OCI-M2 (cell line): Measurements from ENCODE around the gene BFSP2.
"Not testable (repeated sequence)": the region's sequence is repeated elsewhere in the genome, so short reads cannot be mapped to it uniquely, and the experiment has no call there.

ENCODE experiments used
- DNase-seq: peaks from one replicate; lab custom pipeline; 2025; ENCODE audit not compliant: unreplicated experiment; lab: John Stamatoyannopoulos, UW

BFSP2 gene

DNA sequence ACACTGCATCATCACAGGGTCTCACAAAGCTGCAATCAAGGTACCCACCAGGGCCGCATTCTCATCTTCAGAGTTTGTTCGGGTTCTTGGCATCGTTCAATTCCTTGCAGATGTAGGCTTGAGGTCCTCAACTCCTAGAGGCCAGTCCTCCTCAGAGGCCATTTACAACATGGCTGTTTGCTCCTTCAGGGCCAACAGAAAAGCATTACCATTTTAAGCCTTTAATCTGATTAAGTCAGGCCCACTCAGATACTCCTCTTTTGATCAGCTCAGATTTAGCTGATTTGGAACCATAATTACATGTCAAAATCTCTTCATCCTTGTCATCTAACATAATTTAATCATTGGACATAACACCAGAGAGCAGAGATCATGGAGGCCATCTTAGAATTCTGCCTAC, 55.4 kb downstream of the BFSP2 start:
- DNase-seq, result no peak

DNA sequence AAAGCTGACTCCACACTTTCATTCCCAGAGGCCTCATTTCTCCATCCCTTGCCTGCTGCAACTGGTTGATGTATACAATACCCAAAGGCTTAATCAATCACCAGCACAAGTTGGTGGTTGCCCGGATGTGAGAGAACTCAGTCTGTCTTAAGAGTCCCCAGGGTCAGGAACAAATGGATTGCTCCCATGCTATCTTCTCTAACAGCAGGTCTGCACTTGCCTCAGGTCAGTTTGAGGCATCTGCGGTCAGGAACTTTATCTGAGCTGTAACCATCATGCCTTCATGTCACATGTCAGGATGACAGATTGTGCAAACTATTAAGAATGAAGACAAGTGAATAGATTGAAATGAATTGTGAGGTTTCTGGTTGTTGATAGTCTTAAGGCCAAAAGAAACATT, 56.1 kb downstream of the BFSP2 start:
- DNase-seq, result no peak

DNA sequence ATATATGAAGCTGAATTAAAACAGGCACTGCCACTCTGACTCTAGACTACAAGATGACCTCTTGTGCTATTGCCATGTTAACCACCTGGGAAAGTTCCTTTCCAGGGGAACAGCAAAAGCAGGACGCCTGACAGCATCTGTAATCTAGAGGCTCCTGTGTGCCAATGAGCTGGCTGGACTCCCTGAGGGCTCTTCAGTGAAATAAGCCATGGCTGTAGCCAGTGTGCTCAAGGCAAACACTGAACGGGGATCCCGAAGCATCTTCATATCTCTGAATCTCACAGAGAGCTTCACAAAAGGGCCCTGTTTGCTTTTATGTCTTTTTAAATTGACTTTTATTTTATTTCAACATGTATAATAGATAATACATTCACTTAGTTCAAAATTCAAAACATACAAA, 57.2 kb downstream of the BFSP2 start:
- DNase-seq, result no peak

DNA sequence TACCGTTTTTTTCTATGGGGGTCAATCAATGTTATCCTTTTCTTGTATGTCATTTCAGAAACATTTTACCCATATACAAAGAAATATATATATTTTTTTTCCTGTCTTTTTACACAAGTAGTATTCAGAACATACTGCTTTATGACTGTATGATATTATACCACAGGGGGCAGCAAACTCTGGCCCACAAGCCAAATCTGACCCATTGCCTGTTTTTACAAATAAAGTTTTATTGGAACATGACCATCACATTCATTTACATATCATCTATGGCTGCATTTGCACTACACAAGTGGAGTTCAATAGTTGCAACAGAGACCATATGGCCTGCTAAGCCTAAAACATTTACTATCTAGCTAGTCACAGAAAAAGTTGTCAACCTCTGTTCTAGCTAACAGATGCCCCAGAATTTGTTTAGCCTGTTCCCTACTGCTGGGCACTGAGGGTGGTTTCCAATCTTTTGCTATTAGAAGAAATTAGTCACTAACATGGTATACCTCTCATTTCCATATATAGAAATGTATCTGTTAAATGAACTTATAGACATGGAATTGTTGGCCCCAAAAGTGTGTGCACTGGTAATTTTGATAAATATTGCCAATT, 57.7 kb downstream of the BFSP2 start:
- no peak for DNase-seq

DNA sequence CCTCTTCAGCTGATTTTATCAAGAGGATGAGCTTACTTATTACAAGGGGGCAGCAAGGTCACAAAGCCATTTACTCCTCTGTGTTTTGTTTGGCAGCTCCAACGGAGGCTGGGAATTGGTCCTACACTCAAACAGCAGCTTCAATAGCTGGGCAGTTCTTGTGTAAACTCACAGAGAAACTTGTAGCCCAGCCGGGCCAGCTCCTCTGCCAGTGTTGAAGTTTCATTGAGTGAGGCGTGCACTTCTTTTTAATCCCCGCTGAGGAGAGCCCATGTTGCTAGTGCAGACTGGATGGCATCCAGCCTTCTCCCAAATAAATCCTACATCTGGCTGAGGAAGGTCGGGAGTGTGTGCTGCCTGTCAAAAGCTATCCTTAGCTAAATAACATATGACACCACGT, 59.5 kb downstream of the BFSP2 start:
- no peak for DNase-seq

DNA sequence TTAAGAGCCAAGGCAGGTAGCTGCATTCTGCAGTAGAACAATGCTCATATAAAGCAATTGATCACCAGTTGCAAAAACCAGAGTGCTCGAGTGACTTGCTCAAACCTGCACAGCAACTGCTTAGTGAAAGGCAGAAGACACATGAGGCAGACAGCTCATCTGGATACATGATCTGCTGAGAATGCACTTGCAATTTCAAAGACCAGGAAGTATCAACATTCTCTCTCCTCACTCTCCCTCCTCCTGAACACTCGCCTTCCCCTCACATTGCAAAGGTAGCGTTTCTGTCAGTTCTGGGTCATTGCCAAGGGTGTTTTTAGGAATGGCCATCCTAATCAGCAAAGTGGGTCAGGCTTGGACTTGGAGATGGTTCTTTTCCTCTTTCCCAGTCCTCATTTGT, 61.0 kb downstream of the BFSP2 start:
- DNase-seq, result no peak

DNA sequence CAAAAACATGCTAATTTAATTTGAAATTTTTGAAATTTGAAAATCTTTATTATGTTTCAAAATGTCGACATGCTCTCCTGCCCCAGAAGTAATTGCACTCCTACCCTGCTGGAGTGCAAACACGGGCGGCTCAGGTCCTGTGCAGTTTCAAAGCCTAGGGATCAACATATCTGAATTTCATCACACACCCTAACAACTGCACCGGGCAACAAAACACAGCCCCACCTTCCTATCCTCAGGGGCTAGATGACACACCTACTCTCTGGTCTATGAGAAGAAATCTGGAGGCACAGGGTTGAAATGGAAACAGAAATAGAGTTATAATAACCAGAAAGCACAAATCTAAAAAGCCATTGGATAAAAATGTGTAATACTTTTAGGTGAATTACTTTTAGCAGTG, 61.4 kb downstream of the BFSP2 start:
- no peak for DNase-seq

DNA sequence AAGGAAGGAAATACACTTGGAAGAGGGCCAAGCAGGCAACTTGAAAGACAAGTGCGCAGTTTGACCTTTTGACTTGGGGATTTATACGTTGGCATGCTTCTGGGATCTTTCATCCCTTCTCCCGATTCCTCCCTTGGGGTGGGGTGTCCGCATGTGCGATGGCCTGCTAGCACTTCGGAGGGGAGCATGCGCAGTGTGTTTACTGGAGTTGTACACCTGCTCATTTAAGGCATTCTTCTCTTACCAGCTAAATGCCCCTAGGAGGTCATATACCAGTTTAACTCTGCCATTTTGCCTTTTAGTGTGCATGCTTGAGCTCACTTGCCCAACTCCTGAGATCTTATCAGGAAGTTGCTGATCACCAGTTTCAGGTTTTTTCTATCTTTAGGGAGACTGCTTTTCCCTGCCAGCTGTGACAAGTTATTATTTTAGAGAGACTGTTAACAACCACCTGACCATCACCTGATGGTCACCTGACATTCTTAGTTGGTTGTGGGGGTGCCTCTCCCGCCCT, 63.5 kb downstream of the BFSP2 start:
- no peak for DNase-seq

DNA sequence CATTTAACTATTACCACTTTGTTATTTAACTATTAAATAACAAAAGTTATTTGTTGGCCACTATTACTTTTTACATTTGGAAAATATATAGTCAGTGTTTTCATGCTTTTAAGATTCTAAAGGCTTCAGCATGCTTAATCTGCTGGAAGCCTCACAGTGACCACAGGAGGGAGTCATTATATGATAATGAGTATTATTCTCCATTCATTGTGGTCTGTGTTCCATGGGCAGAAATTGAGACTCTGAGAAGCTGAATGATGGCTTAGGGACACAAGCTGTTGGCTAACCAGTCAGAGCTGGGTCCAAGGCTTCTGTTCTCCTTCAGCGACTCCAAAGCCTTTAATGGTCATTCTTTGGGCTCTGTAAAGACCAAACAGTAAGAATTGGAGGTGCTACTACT, 64.7 kb downstream of the BFSP2 start:
- DNase-seq, result no peak

DNA sequence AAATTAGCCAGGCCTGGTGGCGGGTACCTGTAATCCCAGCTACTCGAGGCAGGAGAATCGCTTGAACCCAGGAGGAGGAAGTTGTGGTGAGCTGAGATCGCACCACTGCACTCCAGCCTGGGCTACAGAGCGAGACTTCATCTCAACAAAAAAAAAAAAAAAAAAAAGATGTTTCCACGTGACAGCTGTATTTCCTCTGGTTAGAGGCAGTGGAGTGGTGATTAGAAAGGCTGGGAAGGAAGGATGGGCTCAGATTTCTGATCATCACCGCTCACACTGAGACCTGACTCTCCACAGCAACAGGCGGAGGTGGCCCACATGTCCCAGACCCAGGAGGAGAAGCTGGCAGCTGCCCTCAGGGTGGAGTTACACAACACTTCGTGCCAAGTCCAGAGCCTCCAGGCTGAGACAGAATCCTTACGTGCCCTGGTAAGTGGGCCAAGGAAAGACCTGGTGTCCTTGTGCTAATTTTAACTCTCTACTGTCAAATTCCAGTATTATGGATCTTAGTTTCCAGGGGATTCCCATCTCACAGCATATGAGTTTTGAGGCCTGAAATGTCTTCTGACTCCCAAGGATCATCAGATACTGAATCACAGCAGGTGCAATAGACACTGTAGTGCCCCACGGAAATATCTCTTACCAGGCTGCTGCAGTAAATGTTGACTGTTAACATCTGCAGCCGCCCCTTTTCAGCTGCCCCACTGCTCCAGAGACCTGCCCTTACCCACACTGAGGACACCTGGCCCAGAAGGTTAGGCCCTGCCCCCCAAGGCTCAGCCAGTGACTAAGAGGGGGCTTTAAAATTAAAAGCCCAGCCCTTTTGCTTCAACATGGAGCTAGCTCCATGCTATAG, 66.9 kb downstream of the BFSP2 start:
- DNase-seq, result no peak

DNA sequence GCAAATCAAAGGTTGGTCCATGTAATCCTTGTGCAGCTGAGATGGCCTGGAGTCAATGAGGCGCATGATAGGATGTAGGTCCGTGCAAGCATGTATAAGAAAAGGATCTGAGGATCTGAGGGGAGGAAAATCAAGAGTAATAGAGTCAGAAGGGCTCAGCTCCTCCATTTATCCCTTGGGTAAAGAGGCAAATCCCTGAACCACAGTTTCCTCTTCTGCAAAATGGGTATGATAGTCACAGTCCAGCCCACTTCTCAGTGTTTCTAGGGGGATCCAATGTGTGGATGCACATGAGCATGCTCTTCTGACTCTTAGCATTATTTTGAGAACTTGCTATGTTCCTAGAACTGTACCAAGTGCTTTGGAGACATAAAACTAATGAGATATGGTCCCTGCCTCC, 67.9 kb downstream of the BFSP2 start:
- no peak for DNase-seq

DNA sequence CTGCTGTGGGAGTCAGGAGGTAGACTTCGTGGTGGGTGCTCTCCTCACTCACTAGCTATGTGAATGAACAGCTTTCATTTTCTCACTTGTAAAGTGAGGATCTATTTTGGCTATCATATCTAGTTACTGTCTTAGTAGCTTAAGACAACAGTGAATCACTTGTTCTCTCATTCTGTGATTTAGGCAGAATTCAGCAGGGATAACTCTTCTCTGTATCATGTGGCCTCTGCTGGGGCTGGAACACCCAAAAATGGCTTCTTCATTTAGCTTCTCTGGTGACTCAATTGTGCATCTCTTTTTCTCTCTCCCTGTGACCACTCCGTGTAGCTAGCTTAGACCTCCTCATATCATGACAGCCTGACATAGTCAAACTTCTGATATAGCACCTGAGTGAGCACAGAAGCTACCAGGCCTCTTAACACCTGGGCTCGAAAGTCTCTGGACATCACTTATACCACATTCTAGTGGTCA, 68.4 kb downstream of the BFSP2 start:
- DNase-seq, result no peak

DNA sequence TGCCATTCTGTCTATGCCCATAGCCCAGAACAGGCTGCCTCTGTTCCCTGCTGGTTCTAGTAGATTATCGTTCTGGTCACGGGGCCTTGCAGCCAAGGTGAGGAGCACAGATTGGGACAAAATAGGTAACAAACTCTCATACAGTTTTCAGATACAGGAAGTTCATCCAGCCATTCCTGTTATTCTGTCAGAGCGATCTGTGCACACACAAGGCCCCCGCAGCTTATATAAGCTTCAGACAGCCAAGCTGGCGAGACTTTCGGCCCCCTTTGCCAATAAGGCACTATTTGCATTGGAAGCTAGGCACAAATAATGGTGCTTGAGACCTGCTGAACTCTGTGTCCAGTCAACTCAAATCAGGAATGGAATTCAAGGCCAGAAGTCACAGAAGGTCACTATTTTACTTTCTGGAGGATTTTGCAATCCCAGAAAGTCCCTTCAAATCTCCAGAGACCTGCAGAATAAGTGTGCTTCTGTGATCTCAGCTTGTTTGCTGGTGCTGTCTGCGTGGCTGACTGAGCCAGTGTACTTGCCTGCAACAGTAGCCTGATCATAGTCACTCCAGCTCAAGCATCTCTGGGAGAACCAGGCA, 69.4 kb downstream of the BFSP2 start:
- no peak for DNase-seq

DNA sequence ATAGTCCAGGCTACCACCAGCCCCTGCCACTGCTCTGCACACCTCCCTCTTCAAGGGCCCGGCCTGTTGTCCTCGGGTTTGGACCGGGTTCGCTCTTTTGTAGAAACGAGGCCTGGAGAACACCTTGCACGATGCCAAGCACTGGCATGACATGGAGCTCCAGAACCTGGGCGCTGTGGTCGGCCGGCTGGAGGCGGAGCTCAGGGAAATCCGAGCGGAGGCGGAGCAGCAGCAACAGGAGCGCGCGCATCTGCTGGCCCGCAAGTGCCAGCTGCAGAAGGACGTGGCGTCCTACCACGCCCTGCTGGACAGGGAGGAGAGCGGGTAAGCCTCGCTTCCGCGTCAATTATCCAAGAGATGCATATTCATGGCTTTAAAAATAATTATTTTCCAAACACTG, 72.4 kb downstream of the BFSP2 start:
- DNase-seq, result no peak

DNA sequence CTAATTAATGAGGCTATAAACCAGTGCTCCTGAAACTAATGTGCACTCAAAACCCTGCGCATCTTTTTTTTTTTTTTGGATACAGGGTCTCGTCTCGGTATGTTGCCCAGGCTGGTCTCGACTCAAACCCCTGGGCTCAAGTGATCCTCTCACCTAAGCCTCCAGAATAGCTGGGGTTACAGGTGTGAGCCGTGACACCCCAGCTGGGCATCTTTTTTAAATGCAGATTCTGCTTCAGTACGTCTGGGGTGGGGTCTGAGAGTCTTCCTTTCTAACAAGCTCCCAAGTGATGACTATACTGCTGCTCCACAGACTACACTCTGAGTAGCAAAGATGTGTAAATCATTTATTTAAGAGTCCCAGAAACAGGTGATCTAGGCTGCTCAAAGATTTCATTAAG, 73.0 kb downstream of the BFSP2 start:
- no peak for DNase-seq

DNA sequence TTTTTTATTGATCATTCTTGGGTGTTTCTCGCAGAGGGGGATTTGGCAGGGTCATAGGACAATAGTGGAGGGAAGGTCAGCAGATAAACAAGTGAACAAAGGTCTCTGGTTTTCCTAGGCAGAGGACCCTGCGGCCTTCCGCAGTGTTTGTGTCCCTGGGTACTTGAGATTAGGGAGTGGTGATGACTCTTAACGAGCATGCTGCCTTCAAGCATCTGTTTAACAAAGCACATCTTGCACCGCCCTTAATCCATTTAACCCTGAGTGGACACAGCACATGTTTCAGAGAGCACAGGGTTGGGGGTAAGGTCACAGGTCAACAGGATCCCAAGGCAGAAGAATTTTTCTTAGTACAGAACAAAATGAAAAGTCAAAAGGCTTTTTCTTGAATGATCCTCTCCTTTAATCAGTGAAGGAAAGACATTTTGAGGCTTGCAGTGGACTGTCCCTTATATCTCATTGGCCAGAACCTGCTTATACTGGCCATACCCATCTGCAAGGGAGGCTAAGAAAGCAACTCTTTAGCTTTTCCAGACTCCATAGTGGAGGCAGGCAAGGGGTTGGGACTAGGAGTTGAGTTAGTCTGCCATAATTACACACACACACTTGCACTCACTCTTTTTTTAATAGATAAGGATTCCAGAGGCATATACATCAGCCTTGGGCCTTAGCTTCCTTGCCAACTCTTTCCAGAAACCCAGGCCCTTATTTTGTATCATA, 73.8 kb downstream of the BFSP2 start:
- DNase-seq, result not testable (repeated sequence)

DNA sequence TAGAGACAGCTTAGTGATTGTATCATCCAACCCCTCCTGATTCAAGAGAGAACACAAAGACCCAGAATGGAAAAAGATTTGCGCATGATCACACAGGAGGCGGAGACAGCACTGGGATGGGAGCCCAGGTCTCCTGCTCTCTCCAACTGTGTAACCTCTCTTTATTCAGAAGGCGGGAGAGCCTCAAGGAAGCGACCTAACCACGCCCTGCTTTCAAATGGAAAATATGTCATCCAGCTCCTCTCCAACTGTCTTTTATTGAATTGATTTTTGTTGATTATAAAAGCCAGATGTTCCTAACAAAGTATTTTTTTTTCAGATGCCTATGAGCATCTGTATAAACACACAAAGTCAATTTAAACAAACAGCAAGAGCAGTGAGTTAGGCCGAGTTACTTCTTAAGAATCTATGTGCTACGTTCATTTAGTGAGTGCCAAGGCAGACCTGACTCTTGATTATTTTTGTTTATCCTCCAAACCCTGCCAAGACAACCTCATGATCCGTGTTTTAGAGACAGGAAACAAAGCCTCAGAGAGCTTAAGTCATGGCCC, 74.5 kb downstream of the BFSP2 start:
- DNase-seq, result no peak

DNA sequence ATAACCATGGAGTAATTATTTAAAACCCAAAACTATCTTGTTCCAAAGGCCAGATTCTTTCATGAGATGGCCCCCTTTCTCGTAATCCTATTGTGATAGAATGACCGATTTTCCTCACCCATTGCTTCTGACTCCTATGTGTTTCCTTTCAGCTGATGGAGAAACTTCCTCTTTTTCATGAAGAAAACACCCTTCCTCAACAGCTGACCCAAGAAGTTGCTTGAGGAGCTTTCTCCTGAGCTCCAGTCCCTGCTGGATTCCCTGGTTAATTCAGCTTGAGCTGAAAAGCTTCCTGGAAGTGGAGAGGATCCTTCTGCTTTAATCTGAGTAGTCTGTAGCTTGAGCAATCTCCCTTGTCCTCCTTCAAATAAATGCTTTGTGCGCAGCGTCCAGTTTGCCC, 75.0 kb downstream of the BFSP2 start:
- DNase-seq, result no peak

DNA sequence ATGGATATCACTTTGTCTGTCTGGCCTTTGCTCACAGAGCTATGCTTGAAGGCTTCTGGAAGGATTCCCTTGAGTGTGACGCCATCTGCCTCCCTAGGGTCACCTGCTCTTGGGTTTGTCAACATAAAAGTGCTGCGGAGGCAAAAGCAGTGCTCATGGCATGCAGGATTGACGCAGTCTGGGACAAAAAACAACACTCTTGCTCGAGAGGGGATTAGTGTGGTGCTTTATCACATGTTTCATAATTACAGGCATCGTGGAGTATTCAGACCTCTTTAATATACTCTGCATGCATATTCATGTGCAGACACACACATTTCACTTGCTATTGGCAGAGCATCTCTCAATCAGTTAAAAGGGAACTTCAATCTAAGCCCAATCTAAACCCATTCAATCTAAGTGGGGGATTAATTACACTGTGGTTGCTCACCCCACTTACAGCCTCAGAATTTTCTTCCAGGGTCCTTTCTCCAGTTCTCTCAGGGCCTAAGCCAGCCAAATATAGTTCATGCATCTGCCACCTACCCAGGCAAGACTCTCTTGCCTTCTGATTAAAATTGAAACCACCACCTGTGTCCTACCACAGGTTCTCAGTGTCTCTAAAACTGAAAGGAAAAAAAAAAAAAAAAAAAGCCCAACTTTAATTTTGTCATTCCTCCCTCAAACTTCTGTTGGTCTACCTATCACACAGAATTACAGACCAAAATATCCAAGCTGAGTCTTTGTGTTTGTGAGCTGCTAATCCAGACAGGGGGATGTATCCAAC, 75.6 kb downstream of the BFSP2 start:
- no peak for DNase-seq

DNA sequence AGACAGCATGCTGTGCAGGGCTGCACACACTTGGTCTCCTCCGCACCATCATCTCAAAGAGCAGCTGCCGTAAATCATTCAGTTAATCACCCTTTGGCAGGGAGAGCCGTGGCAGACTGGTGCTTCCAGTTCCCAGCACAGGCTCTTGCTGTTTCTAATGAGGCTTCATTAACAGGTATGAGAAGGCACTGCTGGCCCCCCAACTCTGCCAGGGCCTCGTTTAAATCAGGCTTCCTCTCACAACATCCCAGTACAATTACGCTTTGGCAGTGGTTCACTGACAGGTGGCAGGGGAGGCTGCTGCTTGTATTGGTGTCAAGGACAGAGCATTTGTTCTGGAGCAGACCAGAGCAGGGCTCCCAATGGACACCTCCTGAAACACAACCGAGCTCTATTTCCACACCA, 77.1 kb downstream of the BFSP2 start:
- no peak for DNase-seq
